PC-3 (cell line): Measurements from ENCODE around the gene WDR76.

Experiments used
- EZH2 ChIP-seq: fragments of 300-600 bp; sonication (generic); IDR thresholded peaks from one replicate; pipeline ENCODE4 v1.6.1; 2017; ENCODE audit warnings: antibody characterized with exemption, mild to moderate bottlenecking, low read length; ENCODE audit not compliant: unreplicated experiment
- EZH2phosphoT487 ChIP-seq: fragments of 300-600 bp; sonication (generic); IDR thresholded peaks from 2 replicates; pipeline ENCODE4 v1.6.1; 2018; ENCODE audit warnings: mild to moderate bottlenecking, antibody characterized with exemption, low read length, borderline replicate concordance
- TF ChIP-seq, protein P1 (sequence below): fragments of 300-600 bp; sonication (generic); conservative IDR thresholded peaks from 2 replicates; pipeline ENCODE4 v1.5.1; 2017; ENCODE audit warnings: antibody characterized with exemption, low read depth, mild to moderate bottlenecking, low read length

DNA sequence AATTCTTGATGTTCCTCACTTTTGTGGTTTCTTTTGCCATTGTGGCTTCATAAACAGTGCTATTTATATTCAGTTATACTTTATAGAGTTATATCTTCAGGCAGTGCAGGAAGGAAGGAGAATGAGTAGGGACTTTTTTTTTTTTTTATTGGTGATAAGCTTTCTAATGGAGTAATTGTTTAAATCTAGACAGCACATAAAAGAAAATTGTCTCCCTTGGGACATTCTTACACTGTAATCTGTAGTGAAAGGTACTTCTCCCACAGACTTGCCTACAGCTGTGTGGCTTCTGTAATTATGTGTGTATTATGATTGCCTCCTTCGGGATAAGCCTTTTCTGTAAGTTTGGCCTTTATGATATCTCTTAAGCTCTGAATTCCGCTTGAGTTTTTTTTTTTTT is 41.6 kb downstream of the WDR76 start:
- TF ChIP-seq, protein P1, sequence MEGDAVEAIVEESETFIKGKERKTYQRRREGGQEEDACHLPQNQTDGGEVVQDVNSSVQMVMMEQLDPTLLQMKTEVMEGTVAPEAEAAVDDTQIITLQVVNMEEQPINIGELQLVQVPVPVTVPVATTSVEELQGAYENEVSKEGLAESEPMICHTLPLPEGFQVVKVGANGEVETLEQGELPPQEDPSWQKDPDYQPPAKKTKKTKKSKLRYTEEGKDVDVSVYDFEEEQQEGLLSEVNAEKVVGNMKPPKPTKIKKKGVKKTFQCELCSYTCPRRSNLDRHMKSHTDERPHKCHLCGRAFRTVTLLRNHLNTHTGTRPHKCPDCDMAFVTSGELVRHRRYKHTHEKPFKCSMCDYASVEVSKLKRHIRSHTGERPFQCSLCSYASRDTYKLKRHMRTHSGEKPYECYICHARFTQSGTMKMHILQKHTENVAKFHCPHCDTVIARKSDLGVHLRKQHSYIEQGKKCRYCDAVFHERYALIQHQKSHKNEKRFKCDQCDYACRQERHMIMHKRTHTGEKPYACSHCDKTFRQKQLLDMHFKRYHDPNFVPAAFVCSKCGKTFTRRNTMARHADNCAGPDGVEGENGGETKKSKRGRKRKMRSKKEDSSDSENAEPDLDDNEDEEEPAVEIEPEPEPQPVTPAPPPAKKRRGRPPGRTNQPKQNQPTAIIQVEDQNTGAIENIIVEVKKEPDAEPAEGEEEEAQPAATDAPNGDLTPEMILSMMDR: no peak
- no peak for TF ChIP-seq EZH2phosphoT487
- TF ChIP-seq EZH2: no peak
